ENCODE measurements around the gene CCDC187.

GRCh38 chr9:136305804-136306203 lies 1.9 kb upstream of the CCDC187 start:
- no peak for TF ChIP-seq POLR2A (IDR thresholded peaks at IDR 0.05; ENCODE audit: control extremely low read depth in 1 of 2, low read depth in 2 of 2, low read length in 2 of 2)
- no peak for TF ChIP-seq JUND (IDR thresholded peaks at IDR 0.05; ENCODE audit: low read length)
- TF ChIP-seq POLR2AphosphoS5 (IDR thresholded peaks at IDR 0.05; ENCODE audit: low read depth, low read length) = no peak
- no peak for TF ChIP-seq BRCA1 (IDR thresholded peaks at IDR 0.05; ENCODE audit: low read depth, low read length)
- TF ChIP-seq RXRA (IDR thresholded peaks at IDR 0.05; ENCODE audit: insufficient read depth, low read depth, low read length) = no peak
- TF ChIP-seq CTCF (IDR thresholded peaks at IDR 0.05; ENCODE audit: control extremely low read depth in 1 of 3, insufficient read depth in 1 of 3, low read depth in 1 of 3, low read length in 3 of 3) = no peak
